A549 treated with AZD2906 at 1 μM for 4 hours (cell line): Measurements from ENCODE around the gene DUSP22. TPM values are rescaled to one million over a fixed set of nuclear protein-coding genes. Genes with fewer than 3 reads are reported as not detected.

Experiments
- total RNA-seq: library from RNA; stranded (reverse); fragments of 200-300 nt; extraction: Qiagen RNA extraction; gene quantifications from 5 replicates; pipeline ENCODE4 v1.2.3, GENCODE V29; 2022

The DUSP22 gene
- 13.0 to 14.4 TPM (median 14.2 TPM) in 5 replicates for total RNA-seq

GRCh38 chr6:291697-292505, at the start of gene DUSP22:
TSS of gene DUSP22 (plus strand) at chr6:292487. CDS start at chr6:292540, 53 bp downstream.

GRCh38 chr6:391559-392440, 99.5 kb downstream of the DUSP22 start, which contains the start of gene IRF4:
TSS of gene IRF4 (plus strand) at chr6:391752. CDS start at chr6:393153, 1,401 bp downstream.

Other genes starting within 250 kb of the DUSP22 start
- gene IRF4, start 99.3 kb downstream of the DUSP22 start, total RNA-seq = 0.17 to 0.31 TPM (median 0.26 TPM) in 5 replicates